Activated CD8-positive, alpha-beta T cell treated with anti-CD3 and anti-CD28 coated beads for 36 hours (primary cell): ENCODE results near the gene PSMF1. TPM values are rescaled to one million over a fixed set of nuclear protein-coding genes. Genes with fewer than 3 reads are reported as not detected.

Source experiments
- ATAC-seq: fragments of 200-7000 bp; cut with Tn5 transposase; one replicate; pipeline ENCODE4 v1.10.0; 2021; ENCODE audit warnings: mild to moderate bottlenecking, moderate library complexity
- CTCF ChIA-PET: fragments of 350-600 bp; sonication (Branson Sonifier 250); formaldehyde crosslinking; loops from one replicate; lab custom pipeline; 2021; ENCODE audit warnings: antibody characterized with exemption; lab: Charles Lee
- POLR2A ChIA-PET: fragments of 350-600 bp; sonication (Branson Sonifier 250); formaldehyde crosslinking; loops from one replicate; lab custom pipeline; 2021; ENCODE audit warnings: antibody characterized with exemption; lab: Charles Lee
- DNase-seq: peaks from one replicate; pipeline ENCODE4 v3.0.0-alpha.2; 2020
- H3K27ac Mint-ChIP-seq: one replicate; pipeline ENCODE4 v1.8.0; 2021; ENCODE audit warnings: mild to moderate bottlenecking, mixed read lengths
- H3K27me3 Mint-ChIP-seq: one replicate; pipeline ENCODE4 v1.8.0; 2021; ENCODE audit warnings: mixed read lengths
- H3K36me3 Mint-ChIP-seq: one replicate; pipeline ENCODE4 v1.8.0; 2021; ENCODE audit warnings: low read depth, mixed read lengths
- H3K4me1 Mint-ChIP-seq: one replicate; pipeline ENCODE4 v1.8.0; 2021; ENCODE audit warnings: low read depth, mixed read lengths
- H3K4me3 Mint-ChIP-seq: one replicate; pipeline ENCODE4 v1.8.0; 2021; ENCODE audit warnings: mild to moderate bottlenecking, moderate library complexity, mixed read lengths
- H3K9me3 Mint-ChIP-seq: one replicate; pipeline ENCODE4 v1.8.0; 2021; ENCODE audit warnings: mixed read lengths
- CTCF ChIP-seq: fragments of 200-600 bp; IDR thresholded peaks from one replicate; pipeline ENCODE4 v1.8.0; 2022; ENCODE audit warnings: antibody characterized with exemption, mild to moderate bottlenecking
- intact Hi-C: fragments of 100-400 bp; cut with micrococcal nuclease; formaldehyde crosslinking; loops from one replicate; pipeline ENCODE4 v1.10.0; 2022
- total RNA-seq, 2 experiments: library from RNA; stranded (reverse); gene quantifications; one replicate each; pipeline ENCODE4 v1.2.3, GENCODE V29; 2021

The PSMF1 gene
- total RNA-seq, 2 experiments from 2014 or later, result 150 to 154 TPM

- H3K27ac Mint-ChIP-seq, result no peak overlapping the region
- peaks cover 2% of the 10 kb centered on the region for H3K4me1 Mint-ChIP-seq
- peak overlapping the region; percentile 51 for H3K4me3 Mint-ChIP-seq
- no peak for ATAC-seq
- intact Hi-C loops, result no loop called here
- peaks cover 26% of the 10 kb centered on the region for H3K27me3 Mint-ChIP-seq
- CTCF ChIA-PET, result interaction anchor here (0.8 to 1.0 kb wide), 2 partner anchors 80 to 81 kb away, joined by 3 read pairs; no protein-coding TSS in a partner anchor
- POLR2A ChIA-PET, result no interaction called here
- TF ChIP-seq CTCF, result no peak
- H3K9me3 Mint-ChIP-seq, result no peaks in the 10 kb centered on the region
- no peak for DNase-seq
- no peaks in the 10 kb centered on the region for H3K36me3 Mint-ChIP-seq
Measured at GRCh38 chr20:1186367-1186991, 68.1 kb downstream of the PSMF1 start.

- ChIA-PET CTCF (interaction anchor here (1.0 to 1.2 kb wide), 2 partner anchors 12 to 25 kb away, joined by 3 read pairs; no protein-coding TSS in a partner anchor), POLR2A (interaction anchor here (0.7 kb wide), 1 partner anchor 28 kb away, joined by 3 read pairs; no protein-coding TSS in a partner anchor)
- H3K9me3 Mint-ChIP-seq, result no peaks in the 10 kb centered on the region
- H3K27me3 Mint-ChIP-seq, result peaks cover 26% of the 10 kb centered on the region
- no peaks in the 10 kb centered on the region for H3K36me3 Mint-ChIP-seq
- no peak for DNase-seq
- no peak for TF ChIP-seq CTCF
- no peak overlapping the region for H3K4me3 Mint-ChIP-seq
- peaks cover 2% of the 10 kb centered on the region for H3K4me1 Mint-ChIP-seq
- H3K27ac Mint-ChIP-seq, result no peak overlapping the region
- intact Hi-C loops, result no loop called here
- no peak for ATAC-seq
Measured at GRCh38 chr20:1187605-1188171, 69.3 kb downstream of the PSMF1 start.

GRCh38 chr20:1188347-1188746 lies 69.9 kb downstream of the PSMF1 start:
- Mint-ChIP-seq H3K9me3 (no peaks in the 10 kb centered on the region), H3K4me1 (peaks cover 2% of the 10 kb centered on the region), H3K36me3 (no peaks in the 10 kb centered on the region), H3K27me3 (peaks cover 20% of the 10 kb centered on the region), H3K4me3 (no peak overlapping the region), H3K27ac (no peak overlapping the region)
- no peak for TF ChIP-seq CTCF
- CTCF ChIA-PET, result interaction anchor here (1.2 kb wide), 1 partner anchor 25 kb away, joined by 3 read pairs; no protein-coding TSS in a partner anchor
- intact Hi-C loops, result no loop called here
- POLR2A ChIA-PET, result no interaction called here
- no peak for DNase-seq
- ATAC-seq, result no peak

GRCh38 chr20:1189827-1190226 lies 71.4 kb downstream of the PSMF1 start:
- Mint-ChIP-seq H3K4me3 (no peak overlapping the region), H3K27ac (no peak overlapping the region), H3K9me3 (no peaks in the 10 kb centered on the region), H3K4me1 (no peaks in the 10 kb centered on the region), H3K36me3 (no peaks in the 10 kb centered on the region), H3K27me3 (peaks cover 6% of the 10 kb centered on the region)
- ATAC-seq (no peak), DNase-seq (no peak)
- CTCF ChIA-PET, result no interaction called here
- intact Hi-C loops, result no loop called here
- POLR2A ChIA-PET, result no interaction called here
- no peak for TF ChIP-seq CTCF

- POLR2A ChIA-PET, result interaction anchor here (1.3 kb wide), 1 partner anchor 9 kb away, joined by 4 read pairs; no protein-coding TSS in a partner anchor
- CTCF ChIA-PET, result interaction anchor here (0.9 to 1.2 kb wide), 2 partner anchors 21 to 22 kb away, joined by 3 read pairs; no protein-coding TSS in a partner anchor
- Mint-ChIP-seq H3K4me1 (no peaks in the 10 kb centered on the region), H3K9me3 (no peaks in the 10 kb centered on the region), H3K27me3 (peaks cover 6% of the 10 kb centered on the region), H3K4me3 (no peak overlapping the region), H3K36me3 (no peaks in the 10 kb centered on the region), H3K27ac (no peak overlapping the region)
- no peak for ATAC-seq
- intact Hi-C loops, result no loop called here
- DNase-seq, result no peak
- no peak for TF ChIP-seq CTCF
Measured at GRCh38 chr20:1190847-1191246, 72.4 kb downstream of the PSMF1 start.
